Measurements from ENCODE around the gene SLC25A11.

Gene SLC25A11

DNA sequence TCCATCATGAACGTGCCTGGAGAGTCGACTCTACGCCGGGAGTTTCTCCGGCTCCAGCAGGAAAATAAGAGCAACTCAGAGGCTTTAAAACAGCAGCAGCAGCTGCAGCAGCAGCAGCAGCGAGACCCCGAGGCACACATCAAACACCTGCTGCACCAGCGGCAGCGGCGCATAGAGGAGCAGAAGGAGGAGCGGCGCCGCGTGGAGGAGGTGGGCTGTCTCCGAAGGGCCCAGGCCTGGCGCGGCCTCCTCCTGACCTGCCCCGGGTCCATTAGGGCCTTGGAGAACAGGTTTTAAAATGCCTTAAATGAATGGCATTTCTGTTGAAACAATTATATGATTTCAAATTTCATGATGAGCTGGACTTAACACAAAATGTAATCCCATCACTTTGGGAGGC lies 52.3 kb downstream of the SLC25A11 start:
- H3K4me3 ChIP-seq (ENCODE audit: low read depth, low read length) = no peak overlapping the region
- TF ChIP-seq CTCF (IDR thresholded peaks at IDR 0.05; ENCODE audit: low read depth, low read length) = no peak

Measured in WI38 (cell line).